Astrocyte (in vitro differentiated cells and primary cell): Measurements from ENCODE around the gene CTSK. TPM values are rescaled to one million over a fixed set of nuclear protein-coding genes. Genes with fewer than 3 reads are reported as not detected.

ENCODE experiments used
- DNase-seq: peaks from one replicate; pipeline ENCODE4 v3.0.0-alpha.2; 2010; ENCODE audit warnings: low read depth
- FAIRE-seq: peaks from 2 replicates; lab custom pipeline; 2011; peaks lifted over from hg19 to GRCh38; lab: Jason Lieb, UNC
- H2AFZ ChIP-seq: 2 replicates; pipeline ENCODE4 v1.6.0; 2012; ENCODE audit warnings: low read depth, low read length, inconsistent platforms
- H3K27ac ChIP-seq: 2 replicates; pipeline ENCODE4 v1.5.1; 2011; ENCODE audit warnings: low read depth, low read length, inconsistent platforms
- H3K27me3 ChIP-seq: 2 replicates; pipeline ENCODE4 v1.6.0; 2011; ENCODE audit warnings: low read length, inconsistent platforms; ENCODE audit not compliant: insufficient read depth
- H3K36me3 ChIP-seq: 2 replicates; pipeline ENCODE4 v1.5.1; 2011; ENCODE audit warnings: low read length, inconsistent platforms; ENCODE audit not compliant: insufficient read depth
- H3K4me1 ChIP-seq: 2 replicates; pipeline ENCODE4 v1.5.1; 2011; ENCODE audit warnings: low read length, inconsistent platforms; ENCODE audit not compliant: insufficient read depth
- H3K4me2 ChIP-seq: 2 replicates; pipeline ENCODE4 v1.6.0; 2012; ENCODE audit warnings: low read length, inconsistent platforms
- H3K4me3 ChIP-seq: 2 replicates; pipeline ENCODE4 v1.5.1; 2011; ENCODE audit warnings: low read depth, mild to moderate bottlenecking, low read length, inconsistent platforms; ENCODE audit not compliant: insufficient read depth
- H3K79me2 ChIP-seq: 2 replicates; pipeline ENCODE4 v1.6.0; 2012; ENCODE audit warnings: mild to moderate bottlenecking, low read length, inconsistent platforms; ENCODE audit not compliant: insufficient read depth
- H3K9ac ChIP-seq: 2 replicates; pipeline ENCODE4 v1.6.0; 2012; ENCODE audit warnings: mild to moderate bottlenecking, low read length, inconsistent platforms
- H3K9me3 ChIP-seq: 2 replicates; pipeline ENCODE4 v1.5.1; 2012; ENCODE audit warnings: low read depth, mild to moderate bottlenecking, low read length, inconsistent platforms; ENCODE audit not compliant: insufficient read depth
- H4K20me1 ChIP-seq: 2 replicates; pipeline ENCODE4 v1.6.0; 2012; ENCODE audit warnings: low read length, inconsistent platforms; ENCODE audit not compliant: insufficient read depth
- H3K27ac Mint-ChIP-seq: one replicate; pipeline ENCODE4 v1.8.0; 2021; ENCODE audit warnings: mild to moderate bottlenecking, mixed read lengths; ENCODE audit not compliant: unreplicated experiment
- H3K27me3 Mint-ChIP-seq: one replicate; pipeline ENCODE4 v1.8.0; 2021; ENCODE audit warnings: low read depth, mixed read lengths; ENCODE audit not compliant: unreplicated experiment
- H3K36me3 Mint-ChIP-seq: one replicate; pipeline ENCODE4 v1.8.0; 2021; ENCODE audit warnings: low read depth, mixed read lengths; ENCODE audit not compliant: unreplicated experiment
- H3K4me1 Mint-ChIP-seq: one replicate; pipeline ENCODE4 v1.8.0; 2021; ENCODE audit warnings: low read depth, mixed read lengths; ENCODE audit not compliant: unreplicated experiment
- H3K4me3 Mint-ChIP-seq: one replicate; pipeline ENCODE4 v1.8.0; 2021; ENCODE audit warnings: mild to moderate bottlenecking, moderate library complexity, mixed read lengths; ENCODE audit not compliant: unreplicated experiment
- H3K9me3 Mint-ChIP-seq: one replicate; pipeline ENCODE4 v1.8.0; 2021; ENCODE audit warnings: mild to moderate bottlenecking, mixed read lengths; ENCODE audit not compliant: unreplicated experiment
- CTCF ChIP-seq: IDR thresholded peaks from 2 replicates; pipeline ENCODE4 v1.5.1; 2011; ENCODE audit warnings: low read depth, mild to moderate bottlenecking, inconsistent platforms, low read length, moderate library complexity; ENCODE audit not compliant: insufficient read depth
- EZH2 ChIP-seq: IDR thresholded peaks from 2 replicates; pipeline ENCODE4 v1.6.1; 2012; ENCODE audit warnings: mild to moderate bottlenecking, low read length, inconsistent platforms; ENCODE audit not compliant: insufficient read depth
- total RNA-seq: library from RNA; stranded (reverse); gene quantifications from 2 replicates; pipeline ENCODE4 v1.2.1, GENCODE V29; 2021

CTSK gene
- total RNA-seq, 1 donor from 2014 or later = 3.9 TPM

GRCh38 chr1:150753416-150753815 lies 54.6 kb downstream of the CTSK start:
- Histone ChIP-seq H3K4me3 (no peak overlapping the region), H3K27me3 (no peaks in the 10 kb centered on the region), H2AFZ (no peak overlapping the region), H3K9ac (no peak overlapping the region), H3K4me1 (no peaks in the 10 kb centered on the region), H4K20me1 (no peaks in the 10 kb centered on the region), H3K36me3 (no peaks in the 10 kb centered on the region), H3K9me3 (no peaks in the 10 kb centered on the region), H3K79me2 (no peaks in the 10 kb centered on the region), H3K27ac (no peak overlapping the region), H3K4me2 (no peak overlapping the region)
- H3K27ac Mint-ChIP-seq = no peak overlapping the region
- no peaks in the 10 kb centered on the region for H3K27me3 Mint-ChIP-seq
- H3K4me3 Mint-ChIP-seq = no peak overlapping the region
- H3K36me3 Mint-ChIP-seq = no peaks in the 10 kb centered on the region
- H3K9me3 Mint-ChIP-seq = no peaks in the 10 kb centered on the region
- H3K4me1 Mint-ChIP-seq = no peaks in the 10 kb centered on the region
- DNase-seq (no peak), FAIRE-seq (no peak)
- TF ChIP-seq EZH2 (no peak), CTCF (no peak)

GRCh38 chr1:150751443-150751842 lies 56.6 kb downstream of the CTSK start:
- Histone ChIP-seq H3K27ac (no peak overlapping the region), H3K36me3 (no peaks in the 10 kb centered on the region), H3K9me3 (no peaks in the 10 kb centered on the region), H3K27me3 (no peaks in the 10 kb centered on the region), H2AFZ (no peak overlapping the region), H3K4me1 (no peaks in the 10 kb centered on the region), H3K4me3 (no peak overlapping the region), H3K4me2 (no peak overlapping the region), H3K9ac (no peak overlapping the region), H4K20me1 (no peaks in the 10 kb centered on the region), H3K79me2 (no peaks in the 10 kb centered on the region)
- no peak for DNase-seq
- FAIRE-seq = no peak
- H3K4me1 Mint-ChIP-seq = no peaks in the 10 kb centered on the region
- H3K4me3 Mint-ChIP-seq = no peak overlapping the region
- no peaks in the 10 kb centered on the region for H3K36me3 Mint-ChIP-seq
- TF ChIP-seq CTCF (no peak), EZH2 (no peak)
- H3K27me3 Mint-ChIP-seq = no peaks in the 10 kb centered on the region
- H3K9me3 Mint-ChIP-seq = no peaks in the 10 kb centered on the region
- no peak overlapping the region for H3K27ac Mint-ChIP-seq

- Histone ChIP-seq H3K79me2 (no peaks in the 10 kb centered on the region), H3K4me3 (no peak overlapping the region), H4K20me1 (no peaks in the 10 kb centered on the region), H3K27ac (no peak overlapping the region), H2AFZ (no peak overlapping the region), H3K27me3 (no peaks in the 10 kb centered on the region), H3K9ac (no peak overlapping the region), H3K9me3 (no peaks in the 10 kb centered on the region), H3K36me3 (no peaks in the 10 kb centered on the region), H3K4me1 (no peaks in the 10 kb centered on the region), H3K4me2 (no peak overlapping the region)
- no peak overlapping the region for H3K27ac Mint-ChIP-seq
- H3K4me3 Mint-ChIP-seq = no peak overlapping the region
- H3K36me3 Mint-ChIP-seq = no peaks in the 10 kb centered on the region
- H3K27me3 Mint-ChIP-seq = no peaks in the 10 kb centered on the region
- H3K9me3 Mint-ChIP-seq = no peaks in the 10 kb centered on the region
- no peak for TF ChIP-seq CTCF
- no peak for TF ChIP-seq EZH2
- DNase-seq = no peak
- no peaks in the 10 kb centered on the region for H3K4me1 Mint-ChIP-seq
- FAIRE-seq = no peak
These were observed 58.2 kb downstream of the CTSK start for GRCh38 chr1:150749720-150750311.
